ENCODE results near the gene SEC22C.

SEC22C gene

GRCh38 chr3:42593635-42594034, 11.9 kb upstream of the SEC22C start:
- TF ChIP-seq GATA2 (IDR thresholded peaks at IDR 0.05; ENCODE audit: low read depth, low read length) (no peak), GATA3 (IDR thresholded peaks at IDR 0.05; ENCODE audit: low read depth, low read length) (no peak)

GRCh38 chr3:42591811-42592210, 10.0 kb upstream of the SEC22C start:
- no peak for TF ChIP-seq GATA2 (IDR thresholded peaks at IDR 0.05; ENCODE audit: low read depth, low read length)
- no peak for TF ChIP-seq GATA3 (IDR thresholded peaks at IDR 0.05; ENCODE audit: low read depth, low read length)

GRCh38 chr3:42590989-42591756, 9.4 kb upstream of the SEC22C start:
- no peak for TF ChIP-seq GATA2 (IDR thresholded peaks at IDR 0.05; ENCODE audit: low read depth, low read length)
- no peak for TF ChIP-seq GATA3 (IDR thresholded peaks at IDR 0.05; ENCODE audit: low read depth, low read length)

GRCh38 chr3:42589382-42590109, 7.8 kb upstream of the SEC22C start:
- TF ChIP-seq GATA2 (IDR thresholded peaks at IDR 0.05; ENCODE audit: low read depth, low read length) (no peak), GATA3 (IDR thresholded peaks at IDR 0.05; ENCODE audit: low read depth, low read length) (no peak)

GRCh38 chr3:42588625-42589024, 6.9 kb upstream of the SEC22C start:
- TF ChIP-seq GATA3 (IDR thresholded peaks at IDR 0.05; ENCODE audit: low read depth, low read length) = no peak

- TF ChIP-seq GATA2 (IDR thresholded peaks at IDR 0.05; ENCODE audit: low read depth, low read length) (no peak; the same call in 1 of the 2 replicates), GATA3 (IDR thresholded peaks at IDR 0.05; ENCODE audit: low read depth, low read length) (0 out of 2 replicates have a peak, but pooled peaks have one; percentile 32)
These were observed 805 bp upstream of the SEC22C start for GRCh38 chr3:42582474-42583070.

GRCh38 chr3:42581400-42581708, 413 bp downstream of the SEC22C start:
- TF ChIP-seq GATA2 (IDR thresholded peaks at IDR 0.05; ENCODE audit: low read depth, low read length) (no peak), GATA3 (IDR thresholded peaks at IDR 0.05; ENCODE audit: low read depth, low read length) (no peak)

GRCh38 chr3:42578054-42578453, 3.7 kb downstream of the SEC22C start:
- no peak for TF ChIP-seq GATA3 (IDR thresholded peaks at IDR 0.05; ENCODE audit: low read depth, low read length)
- TF ChIP-seq GATA2 (IDR thresholded peaks at IDR 0.05; ENCODE audit: low read depth, low read length) = no peak

- TF ChIP-seq GATA3 (IDR thresholded peaks at IDR 0.05; ENCODE audit: low read depth, low read length) = no peak
- TF ChIP-seq GATA2 (IDR thresholded peaks at IDR 0.05; ENCODE audit: low read depth, low read length) = no peak
These were observed 6.5 kb downstream of the SEC22C start for GRCh38 chr3:42575137-42575741.

GRCh38 chr3:42572278-42572677, 9.5 kb downstream of the SEC22C start:
- TF ChIP-seq GATA2 (IDR thresholded peaks at IDR 0.05; ENCODE audit: low read depth, low read length) = no peak
- TF ChIP-seq GATA3 (IDR thresholded peaks at IDR 0.05; ENCODE audit: low read depth, low read length) = no peak

- no peak for TF ChIP-seq GATA2 (IDR thresholded peaks at IDR 0.05; ENCODE audit: low read depth, low read length)
- no peak for TF ChIP-seq GATA3 (IDR thresholded peaks at IDR 0.05; ENCODE audit: low read depth, low read length)
These were observed 12.1 kb downstream of the SEC22C start for GRCh38 chr3:42569593-42570142.

GRCh38 chr3:42562047-42562907, 19.5 kb downstream of the SEC22C start:
- TF ChIP-seq GATA3 (IDR thresholded peaks at IDR 0.05; ENCODE audit: low read depth, low read length) (no peak), GATA2 (IDR thresholded peaks at IDR 0.05; ENCODE audit: low read depth, low read length) (no peak)

- TF ChIP-seq GATA3 (IDR thresholded peaks at IDR 0.05; ENCODE audit: low read depth, low read length) = no peak
- no peak for TF ChIP-seq GATA2 (IDR thresholded peaks at IDR 0.05; ENCODE audit: low read depth, low read length)
These were observed 23.9 kb downstream of the SEC22C start for GRCh38 chr3:42557854-42558253.

All from SH-SY5Y (cell line).